Colon (tissue), 2 donors: Measurements from ENCODE around the gene CCDC3.
"Not testable (repeated sequence)": the region's sequence is repeated elsewhere in the genome, so short reads cannot be mapped to it uniquely, and the experiment has no call there.

Experiments used
- FAIRE-seq: peaks from 2 replicates; lab custom pipeline; 2012; peaks lifted over from hg19 to GRCh38; lab: Jason Lieb, UNC
- donor health status: control.
- donor health status: control.

CCDC3 gene

GRCh38 chr10:13001041-13001886 lies at the start of gene CCDC3:
CCDC3 (minus strand) TSS chr10:13001713; CDS start chr10:13001570, 143 bp downstream.
- FAIRE-seq: no peak

GRCh38 chr10:13051126-13051694 lies 49.7 kb upstream of the CCDC3 start:
- FAIRE-seq: no peak

GRCh38 chr10:13049774-13050420 lies 48.4 kb upstream of the CCDC3 start:
- FAIRE-seq: no peak

DNA sequence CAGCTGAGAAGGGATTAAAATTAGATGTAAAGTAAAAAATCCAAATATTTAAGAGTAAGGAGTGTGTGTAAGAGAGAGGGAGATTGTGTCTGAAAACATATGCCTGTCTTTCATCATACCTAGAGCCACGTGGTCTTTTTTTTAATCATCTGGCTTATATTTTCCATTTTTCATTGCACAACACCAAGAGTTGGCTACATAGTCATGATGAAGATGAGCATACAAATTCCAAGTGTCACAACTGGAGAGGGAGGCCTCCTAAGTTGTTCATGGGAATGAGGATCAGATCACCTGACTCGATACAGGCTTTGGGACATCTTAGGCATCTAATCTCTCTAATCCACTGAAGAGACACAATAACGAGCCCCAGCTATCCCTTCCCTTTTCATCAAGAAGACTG lies 47.2 kb upstream of the CCDC3 start:
- no peak for FAIRE-seq

GRCh38 chr10:13047529-13048206 lies 46.2 kb upstream of the CCDC3 start:
- FAIRE-seq: no peak

- FAIRE-seq: no peak
These were observed 45.5 kb upstream of the CCDC3 start for GRCh38 chr10:13046851-13047528.

- FAIRE-seq: no peak
These were observed 42.0 kb upstream of the CCDC3 start for GRCh38 chr10:13043520-13043919.

GRCh38 chr10:13039761-13040160 lies 38.2 kb upstream of the CCDC3 start:
- no peak for FAIRE-seq

DNA sequence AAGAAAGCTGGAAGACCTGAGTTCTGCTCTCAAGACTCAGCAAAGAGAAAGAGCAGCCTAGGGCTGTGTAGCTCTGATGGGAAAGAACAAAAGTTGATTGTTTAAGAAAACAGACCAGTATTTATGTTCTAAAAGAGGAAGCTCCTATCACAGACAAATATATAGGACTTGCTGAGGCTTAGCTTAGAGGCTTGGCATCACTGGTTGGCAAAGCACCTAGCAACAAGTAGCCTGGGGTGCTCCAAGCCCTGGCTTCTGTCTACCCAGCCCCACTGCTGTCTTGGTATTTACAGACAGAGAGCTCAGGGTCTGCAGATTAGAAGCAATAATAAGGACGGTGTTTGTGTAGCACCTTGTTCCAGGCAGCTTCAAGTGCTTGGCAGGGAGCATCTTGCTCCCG lies 36.9 kb upstream of the CCDC3 start:
- no peak for FAIRE-seq

GRCh38 chr10:13037832-13038231 lies 36.3 kb upstream of the CCDC3 start:
- no peak for FAIRE-seq

- FAIRE-seq: no peak
These were observed 35.3 kb upstream of the CCDC3 start for GRCh38 chr10:13036841-13037240.

GRCh38 chr10:13035731-13036130 lies 34.2 kb upstream of the CCDC3 start:
- FAIRE-seq: not testable (repeated sequence)

GRCh38 chr10:13026873-13027272 lies 25.4 kb upstream of the CCDC3 start:
- no peak for FAIRE-seq

GRCh38 chr10:13023754-13024153 lies 22.2 kb upstream of the CCDC3 start:
- FAIRE-seq: no peak

- no peak for FAIRE-seq
These were observed 17.8 kb upstream of the CCDC3 start for GRCh38 chr10:13019280-13019679.

- no peak for FAIRE-seq
These were observed 16.7 kb upstream of the CCDC3 start for GRCh38 chr10:13018171-13018570.

DNA sequence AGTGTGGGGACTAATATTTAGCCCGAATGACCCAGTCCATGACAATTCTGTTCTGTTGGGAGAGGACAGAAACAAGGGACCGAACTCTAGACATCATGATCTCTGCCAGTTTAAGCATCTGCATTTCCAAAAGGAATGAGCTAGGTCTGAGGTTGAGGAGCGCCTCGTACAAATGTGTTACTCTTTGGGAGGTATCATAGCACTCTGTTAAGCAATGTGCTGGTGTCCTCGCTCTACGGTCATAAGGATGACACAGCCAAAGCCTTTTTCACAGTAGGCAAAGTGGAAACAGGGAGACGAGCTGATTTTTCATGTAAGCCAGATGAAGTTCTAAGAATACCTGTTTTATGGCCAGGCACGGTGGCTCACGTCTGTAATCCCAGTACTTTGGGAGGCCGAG lies 15.4 kb upstream of the CCDC3 start:
- FAIRE-seq: no peak

DNA sequence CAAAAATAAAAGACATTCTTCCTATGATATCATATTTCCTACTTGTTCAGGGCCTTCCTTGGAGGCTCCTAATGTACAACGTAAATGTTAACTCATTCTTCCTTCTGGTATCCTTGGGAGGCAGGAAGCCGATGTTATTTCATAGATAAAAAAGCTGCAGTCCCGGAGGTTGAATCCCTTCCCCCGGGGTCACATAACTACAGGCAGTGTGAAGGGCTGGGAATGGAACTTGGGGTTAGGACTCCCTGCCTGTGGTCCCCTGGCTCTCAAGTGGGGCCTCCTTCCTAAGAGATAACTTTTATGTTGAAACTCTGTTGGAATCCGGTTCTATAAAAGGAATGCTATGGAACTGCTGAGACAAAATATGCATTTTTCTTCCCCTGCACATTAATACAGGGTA lies 14.9 kb upstream of the CCDC3 start:
- FAIRE-seq: no peak

DNA sequence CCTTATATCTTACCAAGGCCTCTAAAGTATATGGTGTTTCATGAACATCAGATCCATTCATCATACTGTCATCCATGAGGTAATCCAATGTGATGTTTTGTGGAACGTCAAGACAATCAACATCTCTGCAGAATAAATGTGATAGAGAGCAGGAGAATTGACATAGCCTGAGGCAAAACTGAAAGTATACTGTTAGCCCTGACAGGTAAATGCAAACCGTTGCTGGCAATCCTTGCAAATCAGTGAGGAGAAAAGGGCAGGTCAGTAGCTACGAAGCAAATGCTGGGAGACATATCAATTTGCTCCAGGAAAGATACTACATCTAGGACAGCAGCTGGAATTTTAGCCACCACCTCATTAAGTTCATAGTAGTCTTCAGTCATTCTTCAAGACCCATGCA lies 4.5 kb upstream of the CCDC3 start:
- FAIRE-seq: no peak

GRCh38 chr10:13003759-13004158 lies 2.2 kb upstream of the CCDC3 start:
- no peak for FAIRE-seq

DNA sequence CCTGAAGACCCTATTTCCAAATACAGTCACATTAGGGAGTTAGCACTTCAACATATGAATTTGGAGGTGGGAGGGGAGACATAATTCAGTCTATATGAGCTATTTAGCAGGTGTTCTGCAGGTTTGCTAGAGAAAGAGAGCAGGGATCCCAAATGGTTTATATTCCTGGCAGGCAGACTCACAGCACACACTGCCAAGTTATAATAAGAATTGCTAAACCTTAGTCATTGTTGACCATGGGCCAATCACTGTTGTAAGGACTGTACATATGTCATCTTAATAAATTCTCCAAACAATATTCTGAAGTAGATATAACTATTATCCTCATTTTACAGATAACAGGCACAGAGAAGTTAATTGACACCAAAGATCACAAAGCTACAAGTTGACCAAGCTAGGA lies 1.5 kb upstream of the CCDC3 start:
- FAIRE-seq: no peak

GRCh38 chr10:13001887-13002212 lies 337 bp upstream of the CCDC3 start:
- no peak for FAIRE-seq
